Measurements from ENCODE around the gene ERBB4. TPM values are rescaled to one million over a fixed set of nuclear protein-coding genes. Genes with fewer than 3 reads are reported as not detected.

ERBB4 gene
- total RNA-seq, 1 donor from 2014 or later, result 25.3 TPM

- intact Hi-C loops (cut with DNase I), result no loop called here
- no peaks in the 10 kb centered on the region for H3K27me3 ChIP-seq (ENCODE audit: low read depth)
- H3K4me1 ChIP-seq, result no peaks in the 10 kb centered on the region
- no peak overlapping the region for H3K4me3 ChIP-seq
- ATAC-seq, result no peak
- no peaks in the 10 kb centered on the region for H3K9me3 ChIP-seq
- H3K36me3 ChIP-seq, result no peaks in the 10 kb centered on the region
- DNase-seq, result no peak
- no peak overlapping the region for H3K27ac ChIP-seq
- TF ChIP-seq CTCF (IDR thresholded peaks at IDR 0.05), result no peak
These were observed 1158.6 kb downstream of the ERBB4 start for GRCh38 chr2:211380041-211380440.

- no peaks in the 10 kb centered on the region for H3K4me1 ChIP-seq
- H3K36me3 ChIP-seq, result no peaks in the 10 kb centered on the region
- H3K9me3 ChIP-seq, result no peaks in the 10 kb centered on the region
- intact Hi-C loops (cut with DNase I), result no loop called here
- DNase-seq, result no peak
- no peaks in the 10 kb centered on the region for H3K27me3 ChIP-seq (ENCODE audit: low read depth)
- no peak overlapping the region for H3K4me3 ChIP-seq
- no peak overlapping the region for H3K27ac ChIP-seq
- TF ChIP-seq CTCF (IDR thresholded peaks at IDR 0.05), result no peak
- no peak for ATAC-seq
These were observed 1162.2 kb downstream of the ERBB4 start for GRCh38 chr2:211376410-211376809.

- Histone ChIP-seq H3K4me3 (no peak overlapping the region), H3K27ac (no peak overlapping the region), H3K36me3 (no peaks in the 10 kb centered on the region), H3K27me3 (ENCODE audit: low read depth) (no peaks in the 10 kb centered on the region), H3K9me3 (no peaks in the 10 kb centered on the region), H3K4me1 (no peaks in the 10 kb centered on the region)
- intact Hi-C loops (cut with DNase I), result no loop called here
- no peak for TF ChIP-seq CTCF (IDR thresholded peaks at IDR 0.05)
- ATAC-seq (no peak), DNase-seq (no peak)
These were observed 1165.4 kb downstream of the ERBB4 start for GRCh38 chr2:211373203-211373602.

- H3K27ac ChIP-seq, result no peak overlapping the region
- no peak for ATAC-seq
- H3K9me3 ChIP-seq, result no peaks in the 10 kb centered on the region
- intact Hi-C loops (cut with DNase I), result no loop called here
- H3K4me3 ChIP-seq, result no peak overlapping the region
- no peak for DNase-seq
- no peak for TF ChIP-seq CTCF (IDR thresholded peaks at IDR 0.05)
- no peaks in the 10 kb centered on the region for H3K27me3 ChIP-seq (ENCODE audit: low read depth)
- no peaks in the 10 kb centered on the region for H3K4me1 ChIP-seq
- H3K36me3 ChIP-seq, result no peaks in the 10 kb centered on the region
These were observed 1167.1 kb downstream of the ERBB4 start for GRCh38 chr2:211371465-211371864.

GRCh38 chr2:211368467-211368866 lies 1170.1 kb downstream of the ERBB4 start:
- ATAC-seq, result no peak
- intact Hi-C loops (cut with DNase I), result no loop called here
- no peaks in the 10 kb centered on the region for H3K36me3 ChIP-seq
- DNase-seq, result no peak
- H3K27ac ChIP-seq, result no peak overlapping the region
- no peaks in the 10 kb centered on the region for H3K27me3 ChIP-seq (ENCODE audit: low read depth)
- H3K4me1 ChIP-seq, result no peaks in the 10 kb centered on the region
- no peaks in the 10 kb centered on the region for H3K9me3 ChIP-seq
- TF ChIP-seq CTCF (IDR thresholded peaks at IDR 0.05), result no peak
- no peak overlapping the region for H3K4me3 ChIP-seq

GRCh38 chr2:211367711-211368110 lies 1170.9 kb downstream of the ERBB4 start:
- Histone ChIP-seq H3K4me3 (no peak overlapping the region), H3K4me1 (no peaks in the 10 kb centered on the region), H3K36me3 (no peaks in the 10 kb centered on the region), H3K27ac (no peak overlapping the region), H3K27me3 (ENCODE audit: low read depth) (no peaks in the 10 kb centered on the region), H3K9me3 (no peaks in the 10 kb centered on the region)
- intact Hi-C loops (cut with DNase I), result no loop called here
- ATAC-seq (no peak), DNase-seq (no peak)
- no peak for TF ChIP-seq CTCF (IDR thresholded peaks at IDR 0.05)
